K562 (cell line): ENCODE data around the gene INTS6. TPM values are rescaled to one million over a fixed set of nuclear protein-coding genes. Genes with fewer than 3 reads are reported as not detected.

Source experiments
- ATAC-seq: fragments of 200-7000 bp; cut with Tn5 transposase; 3 replicates; pipeline ENCODE4 v1.9.1; 2020; ENCODE audit warnings: moderate library complexity
- BruUV-seq: library from RNA; stranded (reverse); fragments of 400-500 nt; replicated peaks from 2 replicates; lab custom pipeline; 2021; lab: Mats Ljungman, UMichigan
- CTCF ChIA-PET: fragments of 300-600 bp; formaldehyde crosslinking; extraction: SDS; loops from one replicate; lab custom pipeline; 2021; ENCODE audit warnings: low intra/inter-chr PET ratio; lab: Yijun Ruan, JAX
- POLR2A ChIA-PET: fragments of 300-600, 350-650 bp; sonication (Branson Sonifier 250); formaldehyde crosslinking; extraction: SDS; loops from one replicate; lab custom pipeline; 2021; ENCODE audit warnings: antibody characterized with exemption, inconsistent platforms; lab: Yijun Ruan, JAX
- DNase-seq, 4 experiments: peaks; one replicate each; pipeline versions ENCODE4 v3.0.0 to v3.0.0-alpha.2; 2011 to 2018; ENCODE audit warnings: low spot score in 3 of 4, mixed read lengths in 3 of 4; ENCODE audit errors: extremely low read depth in 1 of 4
- FAIRE-seq: peaks from 2 replicates; lab custom pipeline; 2011; peaks lifted over from hg19 to GRCh38; lab: Jason Lieb, UNC
- H2AFZ ChIP-seq: 2 replicates; pipeline ENCODE4 v1.6.0; 2011; ENCODE audit warnings: low read depth, low read length, control low read depth, inconsistent platforms
- H3K27ac ChIP-seq: fragments of 200-600 bp; 3 replicates; pipeline ENCODE4 v1.8.0; 2011; ENCODE audit warnings: low read depth, mild to moderate bottlenecking, control low read depth, inconsistent platforms, low read length, moderate library complexity, mixed read lengths; ENCODE audit errors: extremely low read depth
- H3K27me3 ChIP-seq, 2 experiments: fragments of 300-600 bp in 1 of 2; 2 replicates in 1 of 2; 3 replicates in 1 of 2; pipeline versions ENCODE4 v1.6.0 to v1.8.0; 2011; ENCODE audit warnings: inconsistent platforms in 2 of 2, low read length in 2 of 2, mild to moderate bottlenecking in 1 of 2, mixed read lengths in 1 of 2, moderate library complexity in 1 of 2; ENCODE audit not compliant: control insufficient read depth in 2 of 2, insufficient read depth in 2 of 2
- H3K36me3 ChIP-seq: fragments of 300-600 bp; 3 replicates; pipeline ENCODE4 v1.8.0; 2011; ENCODE audit warnings: mild to moderate bottlenecking, low read length, inconsistent platforms; ENCODE audit not compliant: control insufficient read depth, insufficient read depth
- H3K4me1 ChIP-seq, 2 experiments: fragments of 200-600 bp in 1 of 2; replicated peaks in 1 of 2; 2 replicates in 1 of 2; 3 replicates in 1 of 2; pipeline versions ENCODE4 v1.5.1 to v1.8.0; 2011; ENCODE audit warnings: inconsistent platforms in 2 of 2, low read length in 2 of 2, mild to moderate bottlenecking in 1 of 2, mixed read lengths in 1 of 2, moderate library complexity in 1 of 2; ENCODE audit not compliant: control insufficient read depth in 2 of 2, insufficient read depth in 2 of 2
- H3K4me2 ChIP-seq: 2 replicates; pipeline ENCODE4 v1.6.1; 2011; ENCODE audit warnings: low read length, control low read depth, inconsistent platforms, mixed read lengths; ENCODE audit not compliant: insufficient read depth
- H3K4me3 ChIP-seq: fragments of 200-600 bp; sonication (generic), shearing (Covaris generic); 2 replicates; pipeline ENCODE4 v1.5.1; 2016; ENCODE audit warnings: control low read depth, inconsistent platforms
- H3K79me2 ChIP-seq: fragments of 200-600 bp; 3 replicates; pipeline ENCODE4 v1.8.0; 2011; ENCODE audit warnings: low read length, inconsistent platforms; ENCODE audit not compliant: control insufficient read depth, insufficient read depth
- H3K9ac ChIP-seq, 2 experiments: 2 replicates each; pipeline versions ENCODE4 v1.6.0 to v1.6.1; 2011; ENCODE audit warnings: low read depth in 2 of 2, low read length in 2 of 2, control low read depth in 1 of 2, inconsistent platforms in 1 of 2, mild to moderate bottlenecking in 1 of 2, mixed read lengths in 1 of 2; ENCODE audit not compliant: insufficient read depth in 1 of 2
- H3K9me1 ChIP-seq: one replicate; pipeline ENCODE4 v1.6.0; 2011; ENCODE audit warnings: inconsistent platforms, mild to moderate bottlenecking, low read length, moderate library complexity; ENCODE audit not compliant: control insufficient read depth, insufficient read depth
- H3K9me3 ChIP-seq: replicated peaks from 2 replicates; pipeline ENCODE4 v1.5.1; 2011; ENCODE audit warnings: low read depth, low read length, inconsistent platforms; ENCODE audit not compliant: control insufficient read depth, insufficient read depth
- H4K20me1 ChIP-seq: replicated peaks from 2 replicates; pipeline ENCODE4 v1.6.1; 2011; ENCODE audit warnings: low read length, inconsistent platforms, mixed read lengths; ENCODE audit not compliant: control insufficient read depth, insufficient read depth
- CREBBP ChIP-seq: IDR thresholded peaks from one replicate; pipeline ENCODE4 v1.6.1; 2012; ENCODE audit warnings: low read depth, mild to moderate bottlenecking, control low read depth, inconsistent platforms, low read length
- ESRRA ChIP-seq: fragments of 450-650 bp; IDR thresholded peaks from 2 replicates; pipeline ENCODE4 v1.6.1; 2014; ENCODE audit warnings: low read depth, mild to moderate bottlenecking, moderate library complexity, borderline replicate concordance
- HDAC6 ChIP-seq: IDR thresholded peaks from 2 replicates; pipeline ENCODE4 v1.6.1; 2012; ENCODE audit warnings: low read depth, mild to moderate bottlenecking, control low read depth, inconsistent platforms, low read length, moderate library complexity
- HDGF ChIP-seq: fragments of 450-650 bp; IDR thresholded peaks from 2 replicates; pipeline ENCODE4 v1.6.1; 2016
- PHF20 ChIP-seq: fragments of 450-650 bp; IDR thresholded peaks from 2 replicates; pipeline ENCODE4 v1.6.1; 2018; ENCODE audit not compliant: partially characterized antibody
- SMARCA4 ChIP-seq: fragments of 450-650 bp; IDR thresholded peaks from 2 replicates; pipeline ENCODE4 v1.6.1; 2016
- ZNF354B ChIP-seq: fragments of 250-450 bp; sonication (Bioruptor Pico); IDR thresholded peaks from 2 replicates; pipeline ENCODE4 v1.4.0; 2020
- ZNF695 ChIP-seq: fragments of 450-650 bp; formaldehyde crosslinking; IDR thresholded peaks from 2 replicates; pipeline ENCODE4 v1.4.0; 2020; ENCODE audit warnings: mild to moderate bottlenecking, moderate library complexity
- ZNF707 ChIP-seq: fragments of 250-450 bp; sonication (Bioruptor Pico); conservative IDR thresholded peaks from 2 replicates; pipeline ENCODE4 v1.8.0; 2022; ENCODE audit warnings: inconsistent platforms, mild to moderate bottlenecking, moderate library complexity
- ZZZ3 ChIP-seq: fragments of 450-650 bp; IDR thresholded peaks from 2 replicates; pipeline ENCODE4 v1.6.1; 2016; ENCODE audit warnings: antibody characterized with exemption, mild to moderate bottlenecking, moderate library complexity
- WGBS: fragments of 100-300 bp; shearing (Covaris generic); methylation state at CpG from one replicate; pipeline ENCODE4 v1.1.6; 2016; ENCODE audit warnings: low coverage, mixed read lengths; ENCODE audit not compliant: insufficient coverage; ENCODE audit errors: missing lambda C conversion rate; 5-methylcytosine and 5-hydroxymethylcytosine counted together
- in situ Hi-C: fragments of 300-500 bp; cut with MboI; formaldehyde crosslinking; loops from 4 replicates; pipeline ENCODE4 v1.15.0; 2018; ENCODE audit warnings: inconsistent platforms, mixed read lengths
- intact Hi-C: fragments of 100-400 bp; cut with micrococcal nuclease; formaldehyde crosslinking; loops from 2 replicates; pipeline ENCODE4 v1.14.2; 2022
- polyA plus RNA-seq, 8 experiments: library from polyadenylated mRNA; depleted of rRNA in 4 of 8; stranded (reverse) in 5 of 8; unstranded in 3 of 8; fragments of >200 nt; fragmentation: Nextera tagmentation in 2 of 8; fragmentation: Illumina TruSeq in 1 of 8; extraction: Ambion mirVana in 2 of 8; extraction: Trizol in 1 of 8; gene quantifications; 2 replicates each; pipeline versions ENCODE4 v1.2.1 to v1.2.3, GENCODE V29; 2011 to 2014; ENCODE audit warnings: inconsistent platforms in 1 of 8, missing spikeins in 1 of 8
- total RNA-seq, 7 experiments: library from RNA; depleted of rRNA in 6 of 7; stranded (reverse); fragments of >200 nt in 6 of 7; fragmentation: Illumina TruSeq in 2 of 7; extraction: Trizol in 2 of 7; gene quantifications; 2 replicates each; pipeline versions ENCODE4 v1.2.1 to v1.2.3, GENCODE V29; 2011 to 2021; ENCODE audit warnings: low replicate concordance in 1 of 7
- TF ChIP-seq, protein P1 (sequence below): sonication (generic); IDR thresholded peaks from 2 replicates; pipeline ENCODE4 v1.6.1; 2016
- TF ChIP-seq, protein P2 (sequence below), 2 experiments: fragments of 450-650 bp; IDR thresholded peaks; 2 replicates each; pipeline ENCODE4 v1.6.1; 2016
- TF ChIP-seq, protein P3 (sequence below), 2 experiments: IDR thresholded peaks in 1 of 2; conservative IDR thresholded peaks in 1 of 2; 2 replicates each; pipeline ENCODE4 v1.6.1; 2016; ENCODE audit warnings: low read depth in 2 of 2, mild to moderate bottlenecking in 1 of 2, missing compliant biosample characterization in 1 of 2, missing genetic modification characterization in 1 of 2, moderate library complexity in 1 of 2
- TF ChIP-seq, protein P4 (sequence below): fragments of 250-450 bp; sonication (Bioruptor Pico); IDR thresholded peaks from 2 replicates; pipeline ENCODE4 v1.8.0; 2022; ENCODE audit warnings: inconsistent platforms, mild to moderate bottlenecking, moderate library complexity, borderline replicate concordance
- TF ChIP-seq, protein P5 (sequence below): sonication (generic); formaldehyde crosslinking; IDR thresholded peaks from 2 replicates; pipeline ENCODE4 v1.8.0; 2022; ENCODE audit warnings: mild to moderate bottlenecking, missing genetic modification reagents, borderline replicate concordance

The INTS6 gene
- total and polyA plus RNA-seq, 9 of the 15 experiments (the other 6 are each of a cell fraction or from before 2014, with no cell fraction given), result 3.7 to 29.8 (median 16.1) TPM

DNA sequence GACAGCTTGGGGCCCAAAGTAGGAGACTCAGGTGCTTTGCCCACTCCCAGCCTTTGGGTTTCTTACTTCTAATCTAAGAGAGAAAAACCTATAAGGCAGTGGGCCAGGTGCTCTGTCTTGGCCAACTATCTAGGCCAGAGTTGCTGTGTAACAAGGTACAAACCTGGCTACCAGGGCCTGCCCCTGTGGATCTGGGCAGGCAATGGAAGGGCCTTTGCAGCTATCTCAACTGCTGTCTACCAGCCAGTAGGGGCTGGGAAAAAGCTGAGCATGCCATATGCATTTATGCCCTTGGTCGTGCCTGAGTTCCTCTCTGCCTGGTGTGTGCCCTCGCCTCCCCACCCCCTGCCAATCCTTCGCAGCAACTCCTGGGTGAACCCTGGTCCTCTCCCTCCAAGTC, 130.0 kb downstream of the INTS6 start:
- Histone ChIP-seq H2AFZ (no peak overlapping the region), H3K9ac (no peak overlapping the region), H3K4me1 (no peaks in the 10 kb centered on the region; a peak in 1 of 5 replicates), H3K79me2 (no peaks in the 10 kb centered on the region), H4K20me1 (no peaks in the 10 kb centered on the region), H3K27me3 (peaks cover 0 to 11% of the 10 kb centered on the region in 2 experiments; a peak in 3 of 5 replicates), H3K36me3 (no peaks in the 10 kb centered on the region), H3K27ac (no peak overlapping the region), H3K9me1 (no peaks in the 10 kb centered on the region), H3K9me3 (no peaks in the 10 kb centered on the region), H3K4me3 (no peak overlapping the region), H3K4me2 (no peak overlapping the region)
- no TSS peak for BruUV-seq
- POLR2A ChIA-PET, result interaction anchor here (1.0 kb wide), 1 partner anchor 9 kb away, joined by 3 read pairs; no protein-coding TSS in a partner anchor
- FAIRE-seq (no peak), DNase-seq (no peak), ATAC-seq (no peak)
- intact Hi-C loops, result no loop called here
- WGBS, result 0% methylated on average over 3 of the region's 3 CpGs
- CTCF ChIA-PET, result no interaction called here
- in situ Hi-C loops, result no loop called here
- TF ChIP-seq, protein P1, sequence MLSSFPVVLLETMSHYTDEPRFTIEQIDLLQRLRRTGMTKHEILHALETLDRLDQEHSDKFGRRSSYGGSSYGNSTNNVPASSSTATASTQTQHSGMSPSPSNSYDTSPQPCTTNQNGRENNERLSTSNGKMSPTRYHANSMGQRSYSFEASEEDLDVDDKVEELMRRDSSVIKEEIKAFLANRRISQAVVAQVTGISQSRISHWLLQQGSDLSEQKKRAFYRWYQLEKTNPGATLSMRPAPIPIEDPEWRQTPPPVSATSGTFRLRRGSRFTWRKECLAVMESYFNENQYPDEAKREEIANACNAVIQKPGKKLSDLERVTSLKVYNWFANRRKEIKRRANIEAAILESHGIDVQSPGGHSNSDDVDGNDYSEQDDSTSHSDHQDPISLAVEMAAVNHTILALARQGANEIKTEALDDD, result no peak
- TF ChIP-seq ESRRA (no peak), SMARCA4 (no peak), ZNF695 (no peak), HDAC6 (no peak), HDGF (no peak), PHF20 (no peak), ZZZ3 (no peak), CREBBP (no peak), ZNF707 (CRISPR knock-in tag) (no peak), ZNF354B (CRISPR knock-in tag) (no peak)
- TF ChIP-seq, protein P2, sequence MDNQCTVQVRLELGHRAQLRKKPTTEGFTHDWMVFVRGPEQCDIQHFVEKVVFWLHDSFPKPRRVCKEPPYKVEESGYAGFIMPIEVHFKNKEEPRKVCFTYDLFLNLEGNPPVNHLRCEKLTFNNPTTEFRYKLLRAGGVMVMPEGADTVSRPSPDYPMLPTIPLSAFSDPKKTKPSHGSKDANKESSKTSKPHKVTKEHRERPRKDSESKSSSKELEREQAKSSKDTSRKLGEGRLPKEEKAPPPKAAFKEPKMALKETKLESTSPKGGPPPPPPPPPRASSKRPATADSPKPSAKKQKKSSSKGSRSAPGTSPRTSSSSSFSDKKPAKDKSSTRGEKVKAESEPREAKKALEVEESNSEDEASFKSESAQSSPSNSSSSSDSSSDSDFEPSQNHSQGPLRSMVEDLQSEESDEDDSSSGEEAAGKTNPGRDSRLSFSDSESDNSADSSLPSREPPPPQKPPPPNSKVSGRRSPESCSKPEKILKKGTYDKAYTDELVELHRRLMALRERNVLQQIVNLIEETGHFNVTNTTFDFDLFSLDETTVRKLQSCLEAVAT (IDR thresholded peaks at IDR 0.05), result no peak
- TF ChIP-seq, protein P3, sequence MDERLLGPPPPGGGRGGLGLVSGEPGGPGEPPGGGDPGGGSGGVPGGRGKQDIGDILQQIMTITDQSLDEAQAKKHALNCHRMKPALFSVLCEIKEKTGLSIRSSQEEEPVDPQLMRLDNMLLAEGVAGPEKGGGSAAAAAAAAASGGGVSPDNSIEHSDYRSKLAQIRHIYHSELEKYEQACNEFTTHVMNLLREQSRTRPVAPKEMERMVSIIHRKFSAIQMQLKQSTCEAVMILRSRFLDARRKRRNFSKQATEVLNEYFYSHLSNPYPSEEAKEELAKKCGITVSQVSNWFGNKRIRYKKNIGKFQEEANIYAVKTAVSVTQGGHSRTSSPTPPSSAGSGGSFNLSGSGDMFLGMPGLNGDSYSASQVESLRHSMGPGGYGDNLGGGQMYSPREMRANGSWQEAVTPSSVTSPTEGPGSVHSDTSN (CRISPR knock-in tag; IDR thresholded peaks at IDR 0.05; ENCODE audit: low read depth), result no peak
- TF ChIP-seq, protein P3 (tag; conservative IDR thresholded peaks at IDR 0.05; ENCODE audit: low read depth), result no peak
- TF ChIP-seq, protein P4, sequence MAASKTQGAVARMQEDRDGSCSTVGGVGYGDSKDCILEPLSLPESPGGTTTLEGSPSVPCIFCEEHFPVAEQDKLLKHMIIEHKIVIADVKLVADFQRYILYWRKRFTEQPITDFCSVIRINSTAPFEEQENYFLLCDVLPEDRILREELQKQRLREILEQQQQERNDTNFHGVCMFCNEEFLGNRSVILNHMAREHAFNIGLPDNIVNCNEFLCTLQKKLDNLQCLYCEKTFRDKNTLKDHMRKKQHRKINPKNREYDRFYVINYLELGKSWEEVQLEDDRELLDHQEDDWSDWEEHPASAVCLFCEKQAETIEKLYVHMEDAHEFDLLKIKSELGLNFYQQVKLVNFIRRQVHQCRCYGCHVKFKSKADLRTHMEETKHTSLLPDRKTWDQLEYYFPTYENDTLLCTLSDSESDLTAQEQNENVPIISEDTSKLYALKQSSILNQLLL, result no peak
- TF ChIP-seq, protein P5, sequence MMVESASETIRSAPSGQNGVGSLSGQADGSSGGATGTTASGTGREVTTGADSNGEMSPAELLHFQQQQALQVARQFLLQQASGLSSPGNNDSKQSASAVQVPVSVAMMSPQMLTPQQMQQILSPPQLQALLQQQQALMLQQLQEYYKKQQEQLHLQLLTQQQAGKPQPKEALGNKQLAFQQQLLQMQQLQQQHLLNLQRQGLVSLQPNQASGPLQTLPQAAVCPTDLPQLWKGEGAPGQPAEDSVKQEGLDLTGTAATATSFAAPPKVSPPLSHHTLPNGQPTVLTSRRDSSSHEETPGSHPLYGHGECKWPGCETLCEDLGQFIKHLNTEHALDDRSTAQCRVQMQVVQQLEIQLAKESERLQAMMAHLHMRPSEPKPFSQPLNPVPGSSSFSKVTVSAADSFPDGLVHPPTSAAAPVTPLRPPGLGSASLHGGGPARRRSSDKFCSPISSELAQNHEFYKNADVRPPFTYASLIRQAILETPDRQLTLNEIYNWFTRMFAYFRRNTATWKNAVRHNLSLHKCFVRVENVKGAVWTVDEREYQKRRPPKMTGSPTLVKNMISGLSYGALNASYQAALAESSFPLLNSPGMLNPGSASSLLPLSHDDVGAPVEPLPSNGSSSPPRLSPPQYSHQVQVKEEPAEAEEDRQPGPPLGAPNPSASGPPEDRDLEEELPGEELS, result no peak
